K562 (cell line): ENCODE measurements around the gene NT5DC4. TPM values are rescaled to one million over a fixed set of nuclear protein-coding genes. Genes with fewer than 3 reads are reported as not detected.

Experiments used
- ARID4B ChIP-seq: sonication (generic); formaldehyde crosslinking; IDR thresholded peaks from 2 replicates; pipeline ENCODE4 v1.8.0; 2022; ENCODE audit warnings: mild to moderate bottlenecking, missing genetic modification reagents
- BRD4 ChIP-seq: fragments of 200-600 bp; sonication (generic); IDR thresholded peaks from 2 replicates; pipeline ENCODE4 v1.6.1; 2017; ENCODE audit warnings: inconsistent platforms
- CBFB ChIP-seq: sonication (generic); formaldehyde crosslinking; IDR thresholded peaks from 2 replicates; pipeline ENCODE4 v1.4.0; 2020; ENCODE audit warnings: mild to moderate bottlenecking, missing genetic modification reagents
- E2F3 ChIP-seq: fragments of 250-450 bp; sonication (Bioruptor Pico); IDR thresholded peaks from 2 replicates; pipeline ENCODE4 v1.4.0; 2020; ENCODE audit warnings: mild to moderate bottlenecking
- EGR1 ChIP-seq: fragments of 450-650 bp; conservative IDR thresholded peaks from 2 replicates; pipeline ENCODE4 v1.6.1; 2017; ENCODE audit warnings: mild to moderate bottlenecking
- MBD1 ChIP-seq: fragments of 250-450 bp; sonication (Bioruptor Pico); IDR thresholded peaks from 2 replicates; pipeline ENCODE4 v1.8.0; 2022; ENCODE audit warnings: inconsistent platforms
- MTA3 ChIP-seq: fragments of 450-650 bp; formaldehyde crosslinking; IDR thresholded peaks from 2 replicates; pipeline ENCODE4 v1.6.1; 2017; ENCODE audit warnings: mild to moderate bottlenecking, borderline replicate concordance
- NELFE ChIP-seq: IDR thresholded peaks from 2 replicates; pipeline ENCODE4 v1.6.1; 2011; ENCODE audit warnings: mild to moderate bottlenecking; ENCODE audit not compliant: insufficient read depth, insufficient read length
- RAD21 ChIP-seq, 2 experiments: fragments of 250-450 bp in 1 of 2; fragments of 450-650 bp in 1 of 2; sonication (Bioruptor Pico) in 1 of 2; formaldehyde crosslinking in 1 of 2; IDR thresholded peaks in 1 of 2; conservative IDR thresholded peaks in 1 of 2; 2 replicates each; pipeline versions ENCODE4 v1.4.0 to v1.8.0; 2020 to 2022; ENCODE audit warnings: mild to moderate bottlenecking in 2 of 2, moderate library complexity in 1 of 2
- RAD51 ChIP-seq: fragments of 450-650 bp; IDR thresholded peaks from 2 replicates; pipeline ENCODE4 v1.7.1; 2016; ENCODE audit warnings: low read depth, mild to moderate bottlenecking, borderline replicate concordance
- SAFB2 ChIP-seq: fragments of 200-400 bp; formaldehyde crosslinking; IDR thresholded peaks from 2 replicates; pipeline ENCODE4 v1.6.1; 2018; ENCODE audit warnings: borderline replicate concordance, low read length, low read depth, moderate library complexity; ENCODE audit not compliant: severe bottlenecking
- SAP30 ChIP-seq: fragments of 200-600 bp; sonication (generic); IDR thresholded peaks from 2 replicates; pipeline ENCODE4 v1.6.1; 2012; ENCODE audit warnings: borderline replicate concordance, low read depth, mild to moderate bottlenecking, moderate library complexity, low read length, control low read depth, inconsistent platforms; ENCODE audit not compliant: insufficient read depth, poor library complexity, severe bottlenecking
- XRCC5 ChIP-seq: fragments of 200-400 bp; formaldehyde crosslinking; IDR thresholded peaks from 2 replicates; pipeline ENCODE4 v1.6.1; 2017; ENCODE audit warnings: low read depth, mild to moderate bottlenecking, low read length
- ZBTB5 ChIP-seq: fragments of 450-650 bp; IDR thresholded peaks from 2 replicates; pipeline ENCODE4 v1.6.1; 2017; ENCODE audit warnings: antibody characterized with exemption
- ZFPM2 ChIP-seq: fragments of 250-450 bp; sonication (Bioruptor Pico); IDR thresholded peaks from 2 replicates; pipeline ENCODE4 v1.5.1; 2022; ENCODE audit warnings: mild to moderate bottlenecking
- ZNF165 ChIP-seq: fragments of 250-450 bp; sonication (Bioruptor Pico); IDR thresholded peaks from 2 replicates; pipeline ENCODE4 v1.4.0; 2020; ENCODE audit warnings: borderline replicate concordance
- ZNF217 ChIP-seq: sonication (generic); formaldehyde crosslinking; IDR thresholded peaks from 2 replicates; pipeline ENCODE4 v1.8.0; 2022; ENCODE audit warnings: mild to moderate bottlenecking, missing genetic modification reagents
- ZNF263 ChIP-seq: sonication (generic); formaldehyde crosslinking; IDR thresholded peaks from 2 replicates; pipeline ENCODE4 v1.8.0; 2022; ENCODE audit warnings: mild to moderate bottlenecking, missing genetic modification reagents, borderline replicate concordance
- ZNF444 ChIP-seq: fragments of 250-450 bp; sonication (Bioruptor Pico); IDR thresholded peaks from 2 replicates; pipeline ENCODE4 v1.4.0; 2020; ENCODE audit warnings: mild to moderate bottlenecking, moderate library complexity
- ZNF445 ChIP-seq: fragments of 250-450 bp; sonication (Bioruptor Pico); IDR thresholded peaks from 2 replicates; pipeline ENCODE4 v1.4.0; 2020; ENCODE audit warnings: low read depth, mild to moderate bottlenecking, moderate library complexity
- ZNF76 ChIP-seq: fragments of 250-450 bp; sonication (Bioruptor Pico); IDR thresholded peaks from 2 replicates; pipeline ENCODE4 v1.4.0; 2020; ENCODE audit warnings: mild to moderate bottlenecking, moderate library complexity, borderline replicate concordance
- polyA plus RNA-seq, 8 experiments: library from polyadenylated mRNA; depleted of rRNA in 4 of 8; stranded (reverse) in 5 of 8; unstranded in 3 of 8; fragments of >200 nt; fragmentation: Nextera tagmentation in 2 of 8; fragmentation: Illumina TruSeq in 1 of 8; extraction: Ambion mirVana in 2 of 8; extraction: Trizol in 1 of 8; gene quantifications; 2 replicates each; pipeline versions ENCODE4 v1.2.1 to v1.2.3, GENCODE V29; 2011 to 2014; ENCODE audit warnings: inconsistent platforms in 1 of 8, missing spikeins in 1 of 8
- total RNA-seq, 7 experiments: library from RNA; depleted of rRNA in 6 of 7; stranded (reverse); fragments of >200 nt in 6 of 7; fragmentation: Illumina TruSeq in 2 of 7; extraction: Trizol in 2 of 7; gene quantifications; 2 replicates each; pipeline versions ENCODE4 v1.2.1 to v1.2.3, GENCODE V29; 2011 to 2021; ENCODE audit warnings: low replicate concordance in 1 of 7

Gene NT5DC4
- total and polyA plus RNA-seq, 9 of the 15 experiments (the other 6 are each of a cell fraction or from before 2014, with no cell fraction given): 0.44 to 6.9 (median 2.5) TPM

GRCh38 chr2:112706170-112706664, 14.6 kb upstream of the NT5DC4 start (continued):
- peak; percentile 55; the same call in 1 of the 2 replicates for TF ChIP-seq EGR1
- TF ChIP-seq NELFE: no peak
- TF ChIP-seq MBD1: no peak
- no peak for TF ChIP-seq SAP30
- no peak for TF ChIP-seq ARID4B
- 0 out of 2 replicates have a peak, but pooled peaks have one; percentile 46 for TF ChIP-seq E2F3 (CRISPR knock-in tag)
- peak; percentile 93 for TF ChIP-seq MTA3
- peak; percentile 47 for TF ChIP-seq RAD51
- TF ChIP-seq ZNF445 (CRISPR knock-in tag): 0 out of 2 replicates have a peak, but pooled peaks have one; percentile 48
- TF ChIP-seq ZNF444 (CRISPR knock-in tag): no peak
- TF ChIP-seq CBFB: peak; percentile 99
- TF ChIP-seq ZNF76 (CRISPR knock-in tag): peak; percentile 84; the same call in 1 of the 2 replicates
- TF ChIP-seq ZNF217: no peak
- TF ChIP-seq ZNF165 (CRISPR knock-in tag): peak; percentile 77; the same call in 1 of the 2 replicates
- no peak for TF ChIP-seq SAFB2
- TF ChIP-seq XRCC5: no peak
- TF ChIP-seq ZNF263: no peak
- no peak for TF ChIP-seq ZFPM2
- peak; percentile 34 for TF ChIP-seq RAD21 (CRISPR knock-in tag; conservative IDR thresholded peaks at IDR 0.05 in 1 of 2, IDR thresholded peaks at IDR 0.05 in 1 of 2)
- TF ChIP-seq ZBTB5: no peak
- no peak for TF ChIP-seq BRD4
